HepG2 (cell line): ENCODE data around the gene TTLL6. TPM values are rescaled to one million over a fixed set of nuclear protein-coding genes. Genes with fewer than 3 reads are reported as not detected.

Experiments
- ARID3A ChIP-seq: IDR thresholded peaks from 2 replicates; pipeline ENCODE4 v1.6.1; 2012; ENCODE audit warnings: low read depth, low read length, improper control_type of control experiment
- CBX2 ChIP-seq, 2 experiments: fragments of 200-600 bp in 1 of 2; sonication (generic); formaldehyde crosslinking in 1 of 2; IDR thresholded peaks; 2 replicates each; pipeline versions ENCODE4 v1.7.0 to v1.8.1; 2018 to 2022; ENCODE audit warnings: low read depth in 2 of 2, low read length in 1 of 2, mild to moderate bottlenecking in 1 of 2, missing genetic modification reagents in 1 of 2
- FUBP1 ChIP-seq: sonication (generic); formaldehyde crosslinking; IDR thresholded peaks from 2 replicates; pipeline ENCODE4 v1.5.1; 2020; ENCODE audit warnings: missing genetic modification reagents, mild to moderate bottlenecking, borderline replicate concordance
- GTF3A ChIP-seq: sonication (generic); formaldehyde crosslinking; conservative IDR thresholded peaks from 2 replicates; pipeline ENCODE4 v1.4.0; 2020; ENCODE audit warnings: mild to moderate bottlenecking, missing genetic modification reagents
- HOXA5 ChIP-seq: sonication (generic); formaldehyde crosslinking; IDR thresholded peaks from 2 replicates; pipeline ENCODE4 v1.4.0; 2020; ENCODE audit warnings: missing genetic modification reagents
- KLF16 ChIP-seq, 2 experiments: sonication (generic) in 1 of 2; formaldehyde crosslinking in 1 of 2; IDR thresholded peaks; 2 replicates each; pipeline versions ENCODE4 v1.6.1 to v1.8.0; 2016 to 2023; ENCODE audit warnings: missing genetic modification reagents in 2 of 2, missing compliant biosample characterization in 1 of 2
- NFE2L1 ChIP-seq: sonication (generic); formaldehyde crosslinking; IDR thresholded peaks from 2 replicates; pipeline ENCODE4 v1.4.0; 2020; ENCODE audit warnings: missing genetic modification reagents, mild to moderate bottlenecking, borderline replicate concordance
- SOX5 ChIP-seq: IDR thresholded peaks from 2 replicates; pipeline ENCODE4 v1.6.1; 2016; ENCODE audit warnings: borderline replicate concordance
- SP4 ChIP-seq: sonication (generic); formaldehyde crosslinking; IDR thresholded peaks from 2 replicates; pipeline ENCODE4 v1.8.1; 2023; ENCODE audit warnings: mild to moderate bottlenecking, missing genetic modification reagents
- polyA plus RNA-seq, 8 experiments: library from polyadenylated mRNA; depleted of rRNA in 3 of 8; stranded (reverse) in 7 of 8; unstranded in 1 of 8; fragments of >200 nt; fragmentation: Illumina TruSeq in 4 of 8; extraction: Trizol in 4 of 8; gene quantifications; 2 replicates each; pipeline versions ENCODE4 v1.2.1 to v1.2.3, GENCODE V29; 2011 to 2016; ENCODE audit warnings: low read depth in 4 of 8, missing spikeins in 1 of 8, mixed read lengths in 1 of 8; ENCODE audit not compliant: insufficient read depth in 1 of 8
- total RNA-seq, 5 experiments: library from RNA; depleted of rRNA; stranded (reverse); fragments of >200 nt; fragmentation: Illumina TruSeq; extraction: Trizol; gene quantifications; 2 replicates each; pipeline ENCODE4 v1.2.3, GENCODE V29; 2016; ENCODE audit warnings: low read depth in 1 of 5
- TF ChIP-seq, protein P1 (sequence below): sonication (generic); formaldehyde crosslinking; IDR thresholded peaks from 2 replicates; pipeline ENCODE4 v1.5.0; 2020; ENCODE audit warnings: mild to moderate bottlenecking, missing genetic modification reagents, borderline replicate concordance
- TF ChIP-seq, protein P2 (sequence below): sonication (generic); formaldehyde crosslinking; IDR thresholded peaks from 2 replicates; pipeline ENCODE4 v1.4.0; 2020; ENCODE audit warnings: low read depth, mild to moderate bottlenecking, missing genetic modification reagents
- TF ChIP-seq, protein P3 (sequence below): sonication (generic); formaldehyde crosslinking; IDR thresholded peaks from 2 replicates; pipeline ENCODE4 v1.4.0; 2020; ENCODE audit warnings: missing genetic modification reagents, borderline replicate concordance

Gene TTLL6
- total and polyA plus RNA-seq, 2 of the 13 experiments (the other 11 are each of a cell fraction or from before 2014, with no cell fraction given), result 0.04 to 0.08 TPM

DNA sequence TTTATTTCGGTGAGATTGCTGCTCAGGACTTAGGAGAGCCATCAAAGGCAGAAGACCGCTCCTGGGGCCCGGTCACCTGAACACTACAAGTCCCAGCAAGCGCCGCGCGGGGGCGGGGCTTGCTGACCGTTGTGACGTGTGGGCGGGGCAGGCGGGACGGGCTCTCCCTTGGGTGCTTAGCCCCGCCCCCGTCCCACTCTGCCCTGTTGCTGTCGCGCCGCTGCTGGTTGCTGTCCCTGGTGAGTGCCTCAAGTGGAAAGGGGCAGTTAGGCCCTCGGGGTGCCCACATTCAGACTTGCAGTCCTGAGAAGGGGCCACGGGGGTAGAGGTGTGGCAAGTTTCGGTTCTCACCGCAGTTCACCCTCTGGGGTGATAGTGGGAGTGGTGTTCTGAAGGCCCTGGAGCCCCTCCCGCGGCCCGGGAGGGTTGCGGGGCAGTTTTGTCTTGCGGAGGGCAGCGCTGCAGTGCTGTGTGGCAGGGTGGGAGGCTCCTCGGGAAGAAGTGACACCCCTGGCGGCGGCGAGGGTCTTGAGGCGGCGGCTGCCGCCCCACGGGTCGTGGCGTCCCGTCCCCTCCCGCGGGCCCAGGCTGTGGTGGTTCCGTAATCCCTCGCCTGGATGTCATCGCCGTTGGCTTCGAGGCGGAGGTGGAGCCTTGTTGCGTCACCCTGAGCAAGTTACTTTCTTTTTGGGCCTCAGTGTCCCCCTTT is 14.0 kb upstream of the TTLL6 start, which contains the start of gene CALCOCO2 (continued):
- TF ChIP-seq, protein P1, sequence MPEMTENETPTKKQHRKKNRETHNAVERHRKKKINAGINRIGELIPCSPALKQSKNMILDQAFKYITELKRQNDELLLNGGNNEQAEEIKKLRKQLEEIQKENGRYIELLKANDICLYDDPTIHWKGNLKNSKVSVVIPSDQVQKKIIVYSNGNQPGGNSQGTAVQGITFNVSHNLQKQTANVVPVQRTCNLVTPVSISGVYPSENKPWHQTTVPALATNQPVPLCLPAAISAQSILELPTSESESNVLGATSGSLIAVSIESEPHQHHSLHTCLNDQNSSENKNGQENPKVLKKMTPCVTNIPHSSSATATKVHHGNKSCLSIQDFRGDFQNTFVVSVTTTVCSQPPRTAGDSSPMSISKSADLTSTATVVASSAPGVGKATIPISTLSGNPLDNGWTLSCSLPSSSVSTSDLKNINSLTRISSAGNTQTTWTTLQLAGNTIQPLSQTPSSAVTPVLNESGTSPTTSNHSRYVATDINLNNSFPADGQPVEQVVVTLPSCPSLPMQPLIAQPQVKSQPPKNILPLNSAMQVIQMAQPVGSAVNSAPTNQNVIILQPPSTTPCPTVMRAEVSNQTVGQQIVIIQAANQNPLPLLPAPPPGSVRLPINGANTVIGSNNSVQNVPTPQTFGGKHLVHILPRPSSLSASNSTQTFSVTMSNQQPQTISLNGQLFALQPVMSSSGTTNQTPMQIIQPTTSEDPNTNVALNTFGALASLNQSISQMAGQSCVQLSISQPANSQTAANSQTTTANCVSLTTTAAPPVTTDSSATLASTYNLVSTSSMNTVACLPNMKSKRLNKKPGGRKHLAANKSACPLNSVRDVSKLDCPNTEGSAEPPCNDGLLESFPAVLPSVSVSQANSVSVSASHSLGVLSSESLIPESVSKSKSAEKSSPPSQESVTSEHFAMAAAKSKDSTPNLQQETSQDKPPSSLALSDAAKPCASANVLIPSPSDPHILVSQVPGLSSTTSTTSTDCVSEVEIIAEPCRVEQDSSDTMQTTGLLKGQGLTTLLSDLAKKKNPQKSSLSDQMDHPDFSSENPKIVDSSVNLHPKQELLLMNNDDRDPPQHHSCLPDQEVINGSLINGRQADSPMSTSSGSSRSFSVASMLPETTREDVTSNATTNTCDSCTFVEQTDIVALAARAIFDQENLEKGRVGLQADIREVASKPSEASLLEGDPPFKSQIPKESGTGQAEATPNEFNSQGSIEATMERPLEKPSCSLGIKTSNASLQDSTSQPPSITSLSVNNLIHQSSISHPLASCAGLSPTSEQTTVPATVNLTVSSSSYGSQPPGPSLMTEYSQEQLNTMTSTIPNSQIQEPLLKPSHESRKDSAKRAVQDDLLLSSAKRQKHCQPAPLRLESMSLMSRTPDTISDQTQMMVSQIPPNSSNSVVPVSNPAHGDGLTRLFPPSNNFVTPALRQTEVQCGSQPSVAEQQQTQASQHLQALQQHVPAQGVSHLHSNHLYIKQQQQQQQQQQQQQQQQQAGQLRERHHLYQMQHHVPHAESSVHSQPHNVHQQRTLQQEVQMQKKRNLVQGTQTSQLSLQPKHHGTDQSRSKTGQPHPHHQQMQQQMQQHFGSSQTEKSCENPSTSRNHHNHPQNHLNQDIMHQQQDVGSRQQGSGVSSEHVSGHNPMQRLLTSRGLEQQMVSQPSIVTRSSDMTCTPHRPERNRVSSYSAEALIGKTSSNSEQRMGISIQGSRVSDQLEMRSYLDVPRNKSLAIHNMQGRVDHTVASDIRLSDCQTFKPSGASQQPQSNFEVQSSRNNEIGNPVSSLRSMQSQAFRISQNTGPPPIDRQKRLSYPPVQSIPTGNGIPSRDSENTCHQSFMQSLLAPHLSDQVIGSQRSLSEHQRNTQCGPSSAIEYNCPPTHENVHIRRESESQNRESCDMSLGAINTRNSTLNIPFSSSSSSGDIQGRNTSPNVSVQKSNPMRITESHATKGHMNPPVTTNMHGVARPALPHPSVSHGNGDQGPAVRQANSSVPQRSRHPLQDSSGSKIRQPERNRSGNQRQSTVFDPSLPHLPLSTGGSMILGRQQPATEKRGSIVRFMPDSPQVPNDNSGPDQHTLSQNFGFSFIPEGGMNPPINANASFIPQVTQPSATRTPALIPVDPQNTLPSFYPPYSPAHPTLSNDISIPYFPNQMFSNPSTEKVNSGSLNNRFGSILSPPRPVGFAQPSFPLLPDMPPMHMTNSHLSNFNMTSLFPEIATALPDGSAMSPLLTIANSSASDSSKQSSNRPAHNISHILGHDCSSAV (CRISPR knock-in tag), result no peak
- TF ChIP-seq KLF16 (CRISPR knock-in tag; IDR thresholded peaks at IDR 0.05) (peak in 1 of 2 experiments; percentile 17; a peak in 1 of 4 replicates), SP4 (CRISPR knock-in tag) (peak; percentile 93), GTF3A (CRISPR knock-in tag) (0 out of 2 replicates have a peak, but pooled peaks have one; percentile 46), FUBP1 (CRISPR knock-in tag) (0 out of 2 replicates have a peak, but pooled peaks have one; percentile 64), NFE2L1 (CRISPR knock-in tag) (no peak), ARID3A (no peak; the same call in 1 of the 2 replicates), CBX2 (IDR thresholded peaks at IDR 0.05; ENCODE audit: low read depth, low read length) (no peak), CBX2 (CRISPR knock-in tag; IDR thresholded peaks at IDR 0.05; ENCODE audit: low read depth) (no peak), SOX5 (CRISPR knock-in tag) (no peak; the same call in 1 of the 2 replicates), HOXA5 (CRISPR knock-in tag) (no peak)
- TF ChIP-seq, protein P2, sequence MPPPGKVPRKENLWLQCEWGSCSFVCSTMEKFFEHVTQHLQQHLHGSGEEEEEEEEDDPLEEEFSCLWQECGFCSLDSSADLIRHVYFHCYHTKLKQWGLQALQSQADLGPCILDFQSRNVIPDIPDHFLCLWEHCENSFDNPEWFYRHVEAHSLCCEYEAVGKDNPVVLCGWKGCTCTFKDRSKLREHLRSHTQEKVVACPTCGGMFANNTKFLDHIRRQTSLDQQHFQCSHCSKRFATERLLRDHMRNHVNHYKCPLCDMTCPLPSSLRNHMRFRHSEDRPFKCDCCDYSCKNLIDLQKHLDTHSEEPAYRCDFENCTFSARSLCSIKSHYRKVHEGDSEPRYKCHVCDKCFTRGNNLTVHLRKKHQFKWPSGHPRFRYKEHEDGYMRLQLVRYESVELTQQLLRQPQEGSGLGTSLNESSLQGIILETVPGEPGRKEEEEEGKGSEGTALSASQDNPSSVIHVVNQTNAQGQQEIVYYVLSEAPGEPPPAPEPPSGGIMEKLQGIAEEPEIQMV (CRISPR knock-in tag), result peak; percentile 63; the same call in 1 of the 2 replicates
- TF ChIP-seq, protein P3, sequence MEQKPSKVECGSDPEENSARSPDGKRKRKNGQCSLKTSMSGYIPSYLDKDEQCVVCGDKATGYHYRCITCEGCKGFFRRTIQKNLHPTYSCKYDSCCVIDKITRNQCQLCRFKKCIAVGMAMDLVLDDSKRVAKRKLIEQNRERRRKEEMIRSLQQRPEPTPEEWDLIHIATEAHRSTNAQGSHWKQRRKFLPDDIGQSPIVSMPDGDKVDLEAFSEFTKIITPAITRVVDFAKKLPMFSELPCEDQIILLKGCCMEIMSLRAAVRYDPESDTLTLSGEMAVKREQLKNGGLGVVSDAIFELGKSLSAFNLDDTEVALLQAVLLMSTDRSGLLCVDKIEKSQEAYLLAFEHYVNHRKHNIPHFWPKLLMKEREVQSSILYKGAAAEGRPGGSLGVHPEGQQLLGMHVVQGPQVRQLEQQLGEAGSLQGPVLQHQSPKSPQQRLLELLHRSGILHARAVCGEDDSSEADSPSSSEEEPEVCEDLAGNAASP (CRISPR knock-in tag), result peak; percentile 8; the same call in 1 of the 2 replicates
